HEK293T (cell line): ENCODE data around the gene ZNF221.

Experiments
- CTCF ChIA-PET: fragments of 350-600 bp; formaldehyde crosslinking; extraction: SDS; loops from one replicate; lab custom pipeline; 2021; ENCODE audit warnings: antibody characterized with exemption, inconsistent platforms; lab: Yijun Ruan, JAX
- POLR2A ChIA-PET: fragments of 350-600 bp; formaldehyde crosslinking; extraction: SDS; loops from one replicate; lab custom pipeline; 2020; ENCODE audit warnings: antibody characterized with exemption, inconsistent platforms; lab: Yijun Ruan, JAX
- DNase-seq: peaks from one replicate; pipeline ENCODE4 v3.0.0; 2012; ENCODE audit warnings: mixed read lengths; ENCODE audit errors: extremely low spot score
- ARNT ChIP-seq: fragments of 450-650 bp; IDR thresholded peaks from 2 replicates; pipeline ENCODE4 v1.6.1; 2017; ENCODE audit warnings: mild to moderate bottlenecking
- BHLHE40 ChIP-seq: fragments of 450-650 bp; IDR thresholded peaks from 2 replicates; pipeline ENCODE4 v1.6.1; 2016; ENCODE audit warnings: mild to moderate bottlenecking, moderate library complexity, borderline replicate concordance
- CTBP1 ChIP-seq: fragments of 450-650 bp; IDR thresholded peaks from 2 replicates; pipeline ENCODE4 v1.6.1; 2016; ENCODE audit warnings: borderline replicate concordance
- ELF4 ChIP-seq: fragments of 450-650 bp; IDR thresholded peaks from 2 replicates; pipeline ENCODE4 v1.6.1; 2017; ENCODE audit warnings: antibody characterized with exemption
- FOXA1 ChIP-seq: fragments of 450-650 bp; IDR thresholded peaks from 2 replicates; pipeline ENCODE4 v1.6.1; 2016; ENCODE audit warnings: mild to moderate bottlenecking
- FOXK2 ChIP-seq: fragments of 450-650 bp; IDR thresholded peaks from 2 replicates; pipeline ENCODE4 v1.6.1; 2016; ENCODE audit warnings: mild to moderate bottlenecking
- FOXM1 ChIP-seq: fragments of 450-650 bp; IDR thresholded peaks from 2 replicates; pipeline ENCODE4 v1.6.1; 2017; ENCODE audit warnings: mild to moderate bottlenecking, borderline replicate concordance
- HDGF ChIP-seq: fragments of 450-650 bp; IDR thresholded peaks from 2 replicates; pipeline ENCODE4 v1.6.1; 2017; ENCODE audit warnings: antibody characterized with exemption, borderline replicate concordance
- L3MBTL2 ChIP-seq: fragments of 450-650 bp; conservative IDR thresholded peaks from 2 replicates; pipeline ENCODE4 v1.6.1; 2016; ENCODE audit warnings: mild to moderate bottlenecking
- LEF1 ChIP-seq: fragments of 450-650 bp; IDR thresholded peaks from 2 replicates; pipeline ENCODE4 v1.6.1; 2017; ENCODE audit warnings: mild to moderate bottlenecking, borderline replicate concordance
- NFRKB ChIP-seq: fragments of 450-650 bp; IDR thresholded peaks from 2 replicates; pipeline ENCODE4 v1.6.1; 2016; ENCODE audit warnings: mild to moderate bottlenecking, moderate library complexity
- SP1 ChIP-seq: fragments of 450-650 bp; IDR thresholded peaks from 2 replicates; pipeline ENCODE4 v1.6.1; 2017
- SUZ12 ChIP-seq: fragments of 450-650 bp; IDR thresholded peaks from 2 replicates; pipeline ENCODE4 v1.6.1; 2016; ENCODE audit warnings: mild to moderate bottlenecking
- TARDBP ChIP-seq: fragments of 450-650 bp; IDR thresholded peaks from 2 replicates; pipeline ENCODE4 v1.6.1; 2016
- ZNF384 ChIP-seq: fragments of 450-650 bp; IDR thresholded peaks from 2 replicates; pipeline ENCODE4 v1.6.1; 2016
- TF ChIP-seq, protein P1 (sequence below): fragments of 450-650 bp; IDR thresholded peaks from 2 replicates; pipeline ENCODE4 v1.6.1; 2016

ZNF221 gene

DNA sequence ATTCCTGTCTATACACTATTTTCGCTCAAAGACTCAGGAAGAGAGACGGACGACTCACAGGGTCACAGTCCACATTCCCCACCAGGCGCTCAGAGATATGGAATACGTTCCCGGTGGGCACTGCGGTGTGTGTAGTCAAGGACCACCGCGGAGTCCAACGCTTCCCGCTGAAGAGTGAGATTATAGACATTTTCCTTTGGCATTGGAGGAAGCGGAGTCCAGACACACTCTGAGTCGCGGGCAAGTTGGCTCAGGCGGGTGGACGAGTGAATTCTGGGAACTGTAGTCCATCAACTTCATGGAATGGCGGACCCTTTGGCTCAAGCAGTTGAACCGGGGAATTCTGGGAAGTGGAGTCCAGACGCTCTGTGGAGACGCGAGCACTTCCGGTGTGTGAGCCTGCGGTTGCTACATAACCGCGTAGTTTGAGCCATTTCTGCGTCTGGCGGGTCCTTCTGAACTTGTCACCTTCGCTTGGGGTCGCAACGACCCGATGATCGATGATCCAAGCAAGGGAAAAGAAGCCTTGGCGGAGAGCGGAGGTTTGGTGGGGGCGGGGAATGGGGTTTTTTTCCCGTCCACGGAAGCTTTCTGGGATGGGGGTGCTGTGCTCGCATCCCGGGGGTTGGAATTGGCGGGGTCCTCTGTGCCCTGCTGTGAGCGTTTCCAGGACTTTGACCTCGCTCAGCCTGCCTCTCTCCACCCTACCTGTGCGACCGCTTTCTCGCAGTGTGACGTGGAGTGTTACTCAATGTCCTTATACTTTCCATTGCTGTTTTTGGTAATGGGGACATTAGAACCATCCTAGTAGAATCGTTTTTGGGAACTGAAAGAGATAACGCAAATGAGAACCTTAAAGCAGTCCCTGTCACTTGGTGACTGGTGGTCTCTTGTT lies 51.8 kb downstream of the ZNF221 start, which contains the start of gene ZNF230:
Gene ZNF230 (plus strand): TSS at position 392 of the 895 bp plus-strand sequence. CDS start 4,122 bp downstream, outside the sequence.
- CTCF ChIA-PET: no interaction called here
- POLR2A ChIA-PET: interaction anchor here (1.0 to 1.8 kb wide), 2 partner anchors 51 to 92 kb away, joined by 4 to 8 read pairs; partner anchors contain the start of genes ZNF221 and ZNF224
- TF ChIP-seq SUZ12 (peak; percentile 59; the same call in 1 of the 2 replicates), FOXK2 (no peak), ELF4 (peak; percentile 81), HDGF (no peak), NFRKB (no peak), FOXM1 (no peak), CTBP1 (no peak), L3MBTL2 (peak; percentile 18), FOXA1 (no peak), SP1 (no peak), TARDBP (no peak)
- peak; percentile 88 for DNase-seq

DNA sequence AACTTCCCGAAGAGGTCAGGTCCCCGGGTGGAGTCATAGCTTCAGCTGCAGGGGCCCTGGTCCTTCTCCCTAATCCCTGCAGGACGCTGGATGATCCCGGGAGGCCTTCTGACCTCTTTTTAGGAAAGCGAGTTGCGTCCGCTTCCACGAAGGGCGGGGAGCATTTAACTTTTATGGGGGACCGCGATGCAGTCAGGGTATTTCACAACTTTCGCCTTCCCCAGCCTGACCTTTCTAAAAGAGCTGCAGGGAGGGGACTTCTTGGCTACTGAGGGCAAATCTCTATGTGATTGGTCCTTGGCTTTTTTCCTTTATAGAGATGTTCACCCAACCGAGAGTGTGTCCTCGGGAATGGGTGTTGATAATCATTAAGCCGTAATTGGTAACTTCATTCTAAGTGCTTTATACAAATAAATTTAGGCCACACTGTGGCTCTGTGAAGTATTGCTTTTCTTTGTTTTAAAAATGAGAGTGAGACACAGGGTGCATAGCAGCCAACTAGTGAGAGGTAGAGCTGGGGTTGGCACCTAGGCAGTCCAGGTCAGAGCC lies 52.5 kb downstream of the ZNF221 start:
- ChIA-PET POLR2A (interaction anchor here (1.8 kb wide), 1 partner anchor 91 kb away, joined by 8 read pairs; the partner anchor contains the start of gene ZNF224), CTCF (no interaction called here)
- no peak for TF ChIP-seq LEF1
- TF ChIP-seq ZNF384: no peak
- TF ChIP-seq SUZ12: no peak
- no peak for TF ChIP-seq ARNT
- no peak for TF ChIP-seq HDGF
- TF ChIP-seq FOXK2: no peak
- no peak for TF ChIP-seq FOXM1
- no peak for TF ChIP-seq NFRKB
- no peak for TF ChIP-seq CTBP1
- no peak for TF ChIP-seq FOXA1
- no peak for TF ChIP-seq SP1
- no peak for TF ChIP-seq ELF4
- no peak for TF ChIP-seq TARDBP
- TF ChIP-seq, protein P1, sequence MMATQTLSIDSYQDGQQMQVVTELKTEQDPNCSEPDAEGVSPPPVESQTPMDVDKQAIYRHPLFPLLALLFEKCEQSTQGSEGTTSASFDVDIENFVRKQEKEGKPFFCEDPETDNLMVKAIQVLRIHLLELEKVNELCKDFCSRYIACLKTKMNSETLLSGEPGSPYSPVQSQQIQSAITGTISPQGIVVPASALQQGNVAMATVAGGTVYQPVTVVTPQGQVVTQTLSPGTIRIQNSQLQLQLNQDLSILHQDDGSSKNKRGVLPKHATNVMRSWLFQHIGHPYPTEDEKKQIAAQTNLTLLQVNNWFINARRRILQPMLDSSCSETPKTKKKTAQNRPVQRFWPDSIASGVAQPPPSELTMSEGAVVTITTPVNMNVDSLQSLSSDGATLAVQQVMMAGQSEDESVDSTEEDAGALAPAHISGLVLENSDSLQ: no peak
- no peak for TF ChIP-seq BHLHE40
- TF ChIP-seq L3MBTL2: no peak
- peak; percentile 6 for DNase-seq

DNA sequence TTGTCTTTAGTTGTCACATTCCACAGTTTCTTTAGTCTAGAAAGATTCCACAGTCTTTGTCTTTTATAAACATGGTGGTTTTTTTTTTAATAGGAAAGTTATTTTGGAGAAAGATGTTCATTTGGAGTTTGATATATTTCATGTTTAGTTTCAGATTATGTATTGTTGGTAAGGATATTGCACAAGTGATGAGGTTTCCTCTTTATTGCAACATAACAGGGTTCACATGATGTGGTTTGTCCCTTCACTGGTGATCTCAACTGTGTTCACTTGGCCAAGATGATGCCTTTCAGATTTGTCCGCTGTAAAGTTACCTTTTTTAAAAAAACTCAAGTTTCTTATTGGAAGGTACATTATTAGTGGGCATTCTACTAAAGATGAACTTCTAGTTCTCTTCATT lies 54.9 kb downstream of the ZNF221 start:
- no peak for TF ChIP-seq HDGF
- no peak for TF ChIP-seq NFRKB
- no peak for TF ChIP-seq TARDBP
- no peak for TF ChIP-seq L3MBTL2
- TF ChIP-seq LEF1: no peak
- no peak for TF ChIP-seq ARNT
- no peak for TF ChIP-seq BHLHE40
- TF ChIP-seq ELF4: no peak
- TF ChIP-seq, protein P1: no peak
- TF ChIP-seq ZNF384: no peak
- no peak for TF ChIP-seq SUZ12
- TF ChIP-seq FOXA1: no peak
- no peak for TF ChIP-seq CTBP1
- TF ChIP-seq FOXM1: no peak
- DNase-seq: no peak
- POLR2A ChIA-PET: no interaction called here
- CTCF ChIA-PET: no interaction called here

DNA sequence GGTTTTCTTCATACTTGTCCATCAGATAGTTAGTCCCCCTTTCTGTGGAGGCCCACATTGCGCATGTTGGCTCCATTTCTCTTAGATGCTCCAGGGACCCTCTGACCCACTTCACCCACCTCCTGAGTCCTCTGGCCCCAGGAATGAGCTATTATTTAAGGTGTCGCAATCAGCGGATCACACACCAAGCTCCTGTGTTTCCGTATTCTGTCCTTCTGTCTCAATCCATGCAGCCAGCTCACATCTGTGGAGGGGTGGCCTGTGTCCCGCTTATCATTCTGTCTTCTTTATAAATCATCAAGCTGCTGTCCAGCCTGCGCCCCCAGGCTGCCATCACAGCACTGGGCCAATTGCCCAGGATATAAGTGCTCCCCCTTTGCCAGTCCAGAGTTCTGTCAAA lies 56.4 kb downstream of the ZNF221 start:
- no peak for DNase-seq
- POLR2A ChIA-PET: no interaction called here
- CTCF ChIA-PET: no interaction called here
- no peak for TF ChIP-seq HDGF
- TF ChIP-seq LEF1: no peak
- TF ChIP-seq SP1: no peak
- no peak for TF ChIP-seq FOXM1
- no peak for TF ChIP-seq ARNT
- TF ChIP-seq ZNF384: no peak
- no peak for TF ChIP-seq SUZ12
- no peak for TF ChIP-seq FOXA1
- TF ChIP-seq TARDBP: no peak
- TF ChIP-seq BHLHE40: no peak
- no peak for TF ChIP-seq NFRKB
- no peak for TF ChIP-seq CTBP1
- TF ChIP-seq L3MBTL2: no peak
- TF ChIP-seq FOXK2: no peak
- TF ChIP-seq, protein P1: no peak

DNA sequence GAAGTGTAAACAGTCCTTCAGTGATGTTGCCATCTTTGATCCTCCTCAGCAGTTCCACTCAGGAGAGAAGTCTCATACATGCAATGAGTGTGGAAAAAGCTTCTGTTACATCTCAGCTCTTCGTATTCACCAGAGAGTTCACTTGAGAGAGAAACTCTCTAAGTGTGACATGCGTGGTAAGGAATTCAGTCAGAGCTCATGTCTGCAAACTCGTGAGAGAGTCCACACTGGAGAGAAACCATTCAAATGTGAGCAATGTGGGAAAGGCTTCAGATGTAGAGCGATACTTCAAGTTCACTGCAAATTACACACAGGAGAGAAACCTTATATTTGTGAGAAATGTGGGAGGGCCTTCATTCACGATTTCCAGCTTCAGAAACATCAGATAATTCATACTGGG lies 59.4 kb downstream of the ZNF221 start:
- ChIA-PET POLR2A (no interaction called here), CTCF (no interaction called here)
- DNase-seq: no peak
- TF ChIP-seq ZNF384 (no peak), FOXK2 (no peak), ELF4 (no peak), L3MBTL2 (no peak)
